Omental fat pad (tissue), 4 donors: ENCODE data around the gene TRIP13. TPM values are rescaled to one million over a fixed set of nuclear protein-coding genes. Genes with fewer than 3 reads are reported as not detected.

Experiments
- ATAC-seq: fragments of 150-250 bp; one replicate; pipeline ENCODE4 v1.9.1; 2016; ENCODE audit warnings: mild to moderate bottlenecking, moderate library complexity; ENCODE audit not compliant: low FRiP score
- DNase-seq: peaks from one replicate; pipeline ENCODE4 v3.0.0-alpha.2; 2019; ENCODE audit warnings: low spot score
- CTCF ChIP-seq, 3 donors: fragments of 450-650 bp; IDR thresholded peaks; one replicate each; pipeline ENCODE4 v1.5.1; 2016 to 2017; ENCODE audit warnings: antibody characterized with exemption in 3 of 3, mild to moderate bottlenecking in 3 of 3, moderate library complexity in 2 of 3
- total RNA-seq, 4 donors: library from RNA; depleted of rRNA; stranded (reverse); fragments of >200 nt; gene quantifications; one replicate each; pipeline ENCODE4 v1.1.0, GENCODE V29; 2016

Gene TRIP13
- total RNA-seq, 4 donors from 2014 or later: 0.79 to 3.0 (median 0.93) TPM

- no peak for ATAC-seq
- no peak for DNase-seq
- no peak for TF ChIP-seq CTCF (IDR thresholded peaks at IDR 0.05)
Measured at GRCh38 chr5:865168-865521, 27.5 kb upstream of the TRIP13 start.

GRCh38 chr5:865771-866170 lies 26.9 kb upstream of the TRIP13 start:
- ATAC-seq (no peak), DNase-seq (no peak)
- no peak for TF ChIP-seq CTCF (IDR thresholded peaks at IDR 0.05)

- no peak for TF ChIP-seq CTCF (IDR thresholded peaks at IDR 0.05)
Measured at GRCh38 chr5:867300-867870, 25.3 kb upstream of the TRIP13 start.

GRCh38 chr5:868428-869135 lies 24.1 kb upstream of the TRIP13 start:
- no peak for TF ChIP-seq CTCF (IDR thresholded peaks at IDR 0.05)
- ATAC-seq (no peak), DNase-seq (no peak)

More at GRCh38 chr5:867300-867870, 25.3 kb upstream of the TRIP13 start:
- DNase-seq (no peak), ATAC-seq (no peak)

GRCh38 chr5:870956-871355 lies 21.7 kb upstream of the TRIP13 start:
- no peak for ATAC-seq
- TF ChIP-seq CTCF (IDR thresholded peaks at IDR 0.05): no peak
- no peak for DNase-seq

GRCh38 chr5:871596-872298 lies 20.9 kb upstream of the TRIP13 start:
- ATAC-seq (no peak), DNase-seq (no peak)
- no peak for TF ChIP-seq CTCF (IDR thresholded peaks at IDR 0.05)
